Testis (tissue), 2 donors: ENCODE data around the gene DACH1.

Experiments used
- CTCF ChIP-seq, 3 experiments: fragments of 450-650 bp in 2 of 3; fragments of 200-600 bp in 1 of 3; sonication (generic) in 1 of 3; IDR thresholded peaks; one replicate each; pipeline ENCODE4 v1.5.1; 2016 to 2019; ENCODE audit warnings: antibody characterized with exemption in 3 of 3, mild to moderate bottlenecking in 2 of 3, moderate library complexity in 1 of 3
- POLR2A ChIP-seq: fragments of 450-650 bp; IDR thresholded peaks from one replicate; pipeline ENCODE4 v1.6.1; 2017; ENCODE audit warnings: antibody characterized with exemption, mild to moderate bottlenecking, moderate library complexity

- no peak for TF ChIP-seq CTCF (IDR thresholded peaks at IDR 0.05)
- TF ChIP-seq POLR2A, result no peak
These were observed 326.9 kb downstream of the DACH1 start for GRCh38 chr13:71540098-71540497.
